GDM1 (cell line): ENCODE measurements around the gene DRC7.
A peak's percentile ranks its signal among the peaks of the same experiment; 100 is the strongest.

Experiments used
- DNase-seq: peaks from one replicate; lab custom pipeline; 2025; lab: John Stamatoyannopoulos, UW

The DRC7 gene

GRCh38 chr16:57751539-57752202, 57.1 kb downstream of the DRC7 start:
- DNase-seq: no peak

- DNase-seq: no peak
Measured at GRCh38 chr16:57752203-57752580, 57.6 kb downstream of the DRC7 start.

GRCh38 chr16:57752581-57753447, 58.2 kb downstream of the DRC7 start:
- no peak for DNase-seq

GRCh38 chr16:57753448-57754353, 59.1 kb downstream of the DRC7 start:
- DNase-seq: no peak

- DNase-seq: no peak
Measured at GRCh38 chr16:57754354-57755060, 59.9 kb downstream of the DRC7 start.

GRCh38 chr16:57755061-57755684, 60.6 kb downstream of the DRC7 start:
- DNase-seq: no peak

GRCh38 chr16:57755726-57756423, 61.3 kb downstream of the DRC7 start:
- DNase-seq: no peak

GRCh38 chr16:57756424-57757325, 62.1 kb downstream of the DRC7 start:
- no peak for DNase-seq

- DNase-seq: peak; percentile 39
Measured at GRCh38 chr16:57757326-57757786, 62.8 kb downstream of the DRC7 start.

GRCh38 chr16:57757883-57758282, 63.3 kb downstream of the DRC7 start:
- no peak for DNase-seq

GRCh38 chr16:57758331-57759117, 63.9 kb downstream of the DRC7 start:
- DNase-seq: no peak

GRCh38 chr16:57759131-57759530, 64.5 kb downstream of the DRC7 start:
- DNase-seq: no peak

GRCh38 chr16:57759541-57760356, 65.1 kb downstream of the DRC7 start:
- no peak for DNase-seq

GRCh38 chr16:57760357-57761160, 66.0 kb downstream of the DRC7 start:
- no peak for DNase-seq

GRCh38 chr16:57761301-57761700, 66.7 kb downstream of the DRC7 start:
- no peak for DNase-seq

- DNase-seq: no peak
Measured at GRCh38 chr16:57761957-57762356, 67.4 kb downstream of the DRC7 start.
